A549 (cell line): ENCODE data around the gene CRYGB. TPM values are rescaled to one million over a fixed set of nuclear protein-coding genes. Genes with fewer than 3 reads are reported as not detected.

ENCODE experiments used
- ATAC-seq, 2 experiments: fragments of 200-7000 bp in 1 of 2; fragments of >200 bp in 1 of 2; cut with Nextera tagmentation in 1 of 2; cut with Tn5 transposase in 1 of 2; 3 replicates each; pipeline versions ENCODE4 v1.8.0 to v1.9.1; 2018 to 2020; ENCODE audit warnings: mild to moderate bottlenecking in 1 of 2, moderate library complexity in 1 of 2
- CTCF ChIA-PET: fragments of 300-600 bp; sonication (Branson Sonifier 250); formaldehyde crosslinking; extraction: SDS; loops from one replicate; lab custom pipeline; 2021; ENCODE audit warnings: antibody characterized with exemption, inconsistent platforms; lab: Yijun Ruan, JAX
- POLR2A ChIA-PET: fragments of 350-600 bp; formaldehyde crosslinking; extraction: SDS; loops from one replicate; lab custom pipeline; 2021; ENCODE audit warnings: antibody characterized with exemption, inconsistent platforms; lab: Yijun Ruan, JAX
- DNase-seq, 2 experiments: peaks; one replicate each; pipeline versions ENCODE4 v3.0.0 to v3.0.0-alpha.2; 2011 to 2016; ENCODE audit warnings: low read depth in 1 of 2, low spot score in 1 of 2
- FAIRE-seq: peaks from 2 replicates; lab custom pipeline; 2011; peaks lifted over from hg19 to GRCh38; lab: Jason Lieb, UNC
- H3K27ac ChIP-seq, 2 experiments: fragments of >200 bp; sonication (Bioruptor Twin); formaldehyde crosslinking; 3 replicates each; pipeline ENCODE4 v1.5.1; 2016 to 2017
- H3K4me1 ChIP-seq: fragments of >200 bp; sonication (Bioruptor Twin); formaldehyde crosslinking; 3 replicates; pipeline ENCODE4 v1.6.1; 2016
- H3K4me2 ChIP-seq: fragments of >200 bp; sonication (Bioruptor Twin); formaldehyde crosslinking; 3 replicates; pipeline ENCODE4 v1.6.1; 2016
- H3K4me3 ChIP-seq: fragments of >200 bp; sonication (Bioruptor Twin); formaldehyde crosslinking; 3 replicates; pipeline ENCODE4 v1.5.1; 2016
- H3K9me3 ChIP-seq: fragments of >200 bp; sonication (Bioruptor Twin); formaldehyde crosslinking; 3 replicates; pipeline ENCODE4 v1.6.1; 2016
- BHLHE40 ChIP-seq: IDR thresholded peaks from 2 replicates; pipeline ENCODE4 v1.6.1; 2012; ENCODE audit warnings: low read depth, low read length, inconsistent platforms
- CBX2 ChIP-seq: fragments of 200-600 bp; sonication (generic); IDR thresholded peaks from 2 replicates; pipeline ENCODE4 v1.6.1; 2016; ENCODE audit warnings: low read depth, mild to moderate bottlenecking, borderline replicate concordance
- CBX8 ChIP-seq: fragments of 200-600 bp; sonication (generic); IDR thresholded peaks from 2 replicates; pipeline ENCODE4 v1.6.1; 2016
- CEBPB ChIP-seq, 2 experiments: fragments of >200 bp in 1 of 2; sonication (Bioruptor Twin) in 1 of 2; formaldehyde crosslinking in 1 of 2; IDR thresholded peaks; 2 replicates each; pipeline ENCODE4 v1.6.1; 2012 to 2016
- CHD2 ChIP-seq: fragments of 150-350 bp; IDR thresholded peaks from 2 replicates; pipeline ENCODE4 v1.6.1; 2014; ENCODE audit warnings: low read length; ENCODE audit not compliant: partially characterized antibody
- CHD4 ChIP-seq: fragments of 200-600 bp; sonication (generic); IDR thresholded peaks from 2 replicates; pipeline ENCODE4 v1.6.1; 2016; ENCODE audit warnings: antibody characterized with exemption, mild to moderate bottlenecking, borderline replicate concordance
- CTCF ChIP-seq: fragments of >200 bp; sonication (Bioruptor Twin); formaldehyde crosslinking; IDR thresholded peaks from 3 replicates; pipeline ENCODE4 v1.5.1; 2016
- EP300 ChIP-seq, 2 experiments: fragments of >200 bp; sonication (Bioruptor Twin); formaldehyde crosslinking; IDR thresholded peaks; 2 replicates in 1 of 2; 3 replicates in 1 of 2; pipeline ENCODE4 v1.6.1; 2016 to 2017
- HOXB13 ChIP-seq: fragments of 250-450 bp; sonication (Bioruptor Pico); IDR thresholded peaks from 2 replicates; pipeline ENCODE4 v1.5.0; 2020; ENCODE audit warnings: low read depth, mild to moderate bottlenecking, moderate library complexity
- KDM5A ChIP-seq: fragments of 200-600 bp; sonication (generic); IDR thresholded peaks from 2 replicates; pipeline ENCODE4 v1.6.1; 2016; ENCODE audit warnings: antibody characterized with exemption, mild to moderate bottlenecking
- MAFK ChIP-seq: fragments of 450-650 bp; IDR thresholded peaks from 2 replicates; pipeline ENCODE4 v1.6.1; 2014; ENCODE audit not compliant: partially characterized antibody
- MAZ ChIP-seq: fragments of 150-350 bp; IDR thresholded peaks from 2 replicates; pipeline ENCODE4 v1.6.1; 2014; ENCODE audit warnings: antibody characterized with exemption, low read depth, low read length, borderline replicate concordance
- NFE2L2 ChIP-seq: fragments of 150-350 bp; conservative IDR thresholded peaks from 2 replicates; pipeline ENCODE4 v1.6.1; 2014; ENCODE audit warnings: low read length
- PHF8 ChIP-seq: fragments of 200-600 bp; sonication (generic); IDR thresholded peaks from 2 replicates; pipeline ENCODE4 v1.6.1; 2016; ENCODE audit warnings: low read depth, mild to moderate bottlenecking, antibody characterized with exemption, moderate library complexity, borderline replicate concordance
- POLR2A ChIP-seq: IDR thresholded peaks from 2 replicates; pipeline ENCODE4 v1.6.1; 2012; ENCODE audit warnings: mild to moderate bottlenecking, low read length
- RAD21 ChIP-seq, 2 experiments: fragments of >200 bp in 1 of 2; sonication (Bioruptor Twin) in 1 of 2; formaldehyde crosslinking in 1 of 2; IDR thresholded peaks in 1 of 2; conservative IDR thresholded peaks in 1 of 2; 2 replicates in 1 of 2; 3 replicates in 1 of 2; pipeline ENCODE4 v1.6.1; 2012 to 2018; ENCODE audit warnings: inconsistent platforms in 1 of 2
- REST ChIP-seq: fragments of 200-600 bp; sonication (generic); IDR thresholded peaks from 2 replicates; pipeline ENCODE4 v1.6.1; 2016; ENCODE audit warnings: antibody characterized with exemption, mild to moderate bottlenecking, moderate library complexity
- SMC3 ChIP-seq: fragments of >200 bp; sonication (Bioruptor Twin); formaldehyde crosslinking; IDR thresholded peaks from 3 replicates; pipeline ENCODE4 v1.6.1; 2018; ENCODE audit warnings: inconsistent platforms
- TFCP2L1 ChIP-seq: fragments of 250-450 bp; sonication (Bioruptor Pico); IDR thresholded peaks from 2 replicates; pipeline ENCODE4 v1.5.0; 2021; ENCODE audit warnings: mild to moderate bottlenecking
- WGBS: methylation state at CpG from one replicate; pipeline ENCODE4 v1.1.6; 2017; ENCODE audit errors: missing lambda C conversion rate; 5-methylcytosine and 5-hydroxymethylcytosine counted together
- polyA plus RNA-seq, 4 experiments: library from polyadenylated mRNA; depleted of rRNA in 3 of 4; stranded (reverse); fragments of >200 nt; fragmentation: RNase III in 1 of 4; extraction: RNeasy Plus Mini Kit Qiagen cat#74134 plus additional on column Dnase treatment in 1 of 4; gene quantifications; 2 replicates in 3 of 4; 3 replicates in 1 of 4; pipeline ENCODE4 v1.2.3, GENCODE V29; 2011 to 2017

Gene CRYGB
- polyA plus RNA-seq, 2 of the 4 experiments (the other 2 are of a cell fraction), result not detected

- Histone ChIP-seq H3K4me1 (0 out of 3 replicates have a peak, but pooled peaks cover 3% of the 10 kb centered on the region), H3K9me3 (no peaks in the 10 kb centered on the region), H3K27ac (no peak overlapping the region), H3K4me2 (peak overlapping the region; percentile 58; the same call in 1 of the 3 replicates), H3K4me3 (no peak overlapping the region)
- TF ChIP-seq KDM5A (no peak), POLR2A (no peak), NFE2L2 (no peak), BHLHE40 (no peak), CBX2 (no peak)
- CTCF ChIA-PET, result interaction anchor here (0.5 to 4.9 kb wide), 40 partner anchors 10 to 623 kb away, joined by 3 to 64 read pairs (median 5); partner anchors contain the start of genes C2orf80, CRYGA, CRYGD and IDH1
- WGBS, result 62% methylated on average over 6 of the region's 6 CpGs
- POLR2A ChIA-PET, result interaction anchor here (1.9 kb wide), 1 partner anchor 79 kb away, joined by 10 read pairs; the partner anchor contains the start of gene IDH1
- ATAC-seq (no peak), FAIRE-seq (no peak), DNase-seq (no peak)
Observed at GRCh38 chr2:208175840-208176153, 29.8 kb upstream of the CRYGB start.

GRCh38 chr2:208175069-208175839, 29.3 kb upstream of the CRYGB start:
- Histone ChIP-seq H3K4me3 (no peak overlapping the region), H3K4me2 (peak overlapping the region; percentile 58), H3K27ac (0 out of 6 replicates have a peak overlapping the region, but pooled peaks of 1 of the 2 experiments have one; percentile 39), H3K4me1 (0 out of 3 replicates have a peak, but pooled peaks cover 3% of the 10 kb centered on the region), H3K9me3 (no peaks in the 10 kb centered on the region)
- 22% methylated on average over 20 of the region's 21 CpGs for WGBS
- CTCF ChIA-PET, result interaction anchor here (0.6 to 4.9 kb wide), 49 partner anchors 8 to 225 kb away, joined by 3 to 64 read pairs (median 5); partner anchors contain the start of genes C2orf80, CRYGA, CRYGD and IDH1
- TF ChIP-seq TFCP2L1 (CRISPR knock-in tag) (no peak), PHF8 (no peak), CHD2 (no peak), CBX8 (no peak), CTCF (peak; percentile 76), SMC3 (peak; percentile 56), CEBPB (IDR thresholded peaks at IDR 0.05) (0 out of 4 replicates have a peak, but pooled peaks of 1 of the 2 experiments have one; percentile 19), HOXB13 (CRISPR knock-in tag) (no peak), REST (no peak), EP300 (IDR thresholded peaks at IDR 0.05) (no peak), RAD21 (conservative IDR thresholded peaks at IDR 0.05 in 1 of 2, IDR thresholded peaks at IDR 0.05 in 1 of 2) (peak; percentile 64 to 75), MAZ (no peak), POLR2A (no peak), MAFK (peak; percentile 97), CHD4 (no peak)
- ATAC-seq, result peak; percentile 97 to 100
- FAIRE-seq, result no peak
- POLR2A ChIA-PET, result interaction anchor here (1.9 kb wide), 1 partner anchor 80 kb away, joined by 10 read pairs; the partner anchor contains the start of gene IDH1
- peak; percentile 63 to 78 for DNase-seq
